GM19452 (cell line): ENCODE measurements around the gene HECW1.

Source experiments
- ATAC-seq: cut with Tn5 transposase; IDR thresholded peaks from one replicate; pipeline ENCODE4 v1.9.1; 2021; ENCODE audit not compliant: unreplicated experiment

Gene HECW1

DNA sequence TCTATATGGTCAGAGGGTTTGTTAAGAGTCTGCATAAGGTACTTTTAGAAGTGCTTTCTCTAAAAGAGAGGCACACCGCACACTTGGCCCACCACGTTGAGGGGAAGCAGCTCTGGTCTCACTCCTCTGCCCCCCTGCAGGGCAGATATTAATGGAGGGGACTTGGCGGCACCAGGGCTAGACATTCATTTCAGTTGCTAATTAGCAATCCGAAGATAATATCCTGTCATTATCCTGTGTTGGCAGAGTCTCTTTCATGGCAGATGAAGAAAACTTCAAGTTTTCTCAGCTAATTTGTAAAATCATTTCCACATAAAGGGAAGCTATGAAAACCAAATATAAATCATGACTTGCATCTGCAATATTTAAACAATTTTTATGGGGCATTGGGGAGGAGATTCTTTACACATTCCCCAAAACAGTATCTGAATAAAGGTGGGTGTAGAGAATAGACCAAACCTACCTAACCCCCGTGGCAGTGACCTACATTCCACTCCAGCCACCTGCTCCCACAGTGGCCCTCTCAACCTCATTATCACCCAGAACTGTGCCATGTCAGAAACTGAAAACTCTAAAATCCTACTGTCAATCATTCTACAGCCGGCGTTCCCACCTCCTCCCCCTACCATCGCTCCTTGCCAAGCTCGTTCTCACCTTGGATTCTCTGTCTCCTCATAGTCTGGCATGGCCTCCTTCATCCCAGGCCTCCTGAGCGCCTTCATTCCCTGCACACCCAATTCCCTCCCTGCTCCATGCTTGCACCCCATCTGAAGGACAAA, 416.3 kb downstream of the HECW1 start:
- no peak for ATAC-seq

DNA sequence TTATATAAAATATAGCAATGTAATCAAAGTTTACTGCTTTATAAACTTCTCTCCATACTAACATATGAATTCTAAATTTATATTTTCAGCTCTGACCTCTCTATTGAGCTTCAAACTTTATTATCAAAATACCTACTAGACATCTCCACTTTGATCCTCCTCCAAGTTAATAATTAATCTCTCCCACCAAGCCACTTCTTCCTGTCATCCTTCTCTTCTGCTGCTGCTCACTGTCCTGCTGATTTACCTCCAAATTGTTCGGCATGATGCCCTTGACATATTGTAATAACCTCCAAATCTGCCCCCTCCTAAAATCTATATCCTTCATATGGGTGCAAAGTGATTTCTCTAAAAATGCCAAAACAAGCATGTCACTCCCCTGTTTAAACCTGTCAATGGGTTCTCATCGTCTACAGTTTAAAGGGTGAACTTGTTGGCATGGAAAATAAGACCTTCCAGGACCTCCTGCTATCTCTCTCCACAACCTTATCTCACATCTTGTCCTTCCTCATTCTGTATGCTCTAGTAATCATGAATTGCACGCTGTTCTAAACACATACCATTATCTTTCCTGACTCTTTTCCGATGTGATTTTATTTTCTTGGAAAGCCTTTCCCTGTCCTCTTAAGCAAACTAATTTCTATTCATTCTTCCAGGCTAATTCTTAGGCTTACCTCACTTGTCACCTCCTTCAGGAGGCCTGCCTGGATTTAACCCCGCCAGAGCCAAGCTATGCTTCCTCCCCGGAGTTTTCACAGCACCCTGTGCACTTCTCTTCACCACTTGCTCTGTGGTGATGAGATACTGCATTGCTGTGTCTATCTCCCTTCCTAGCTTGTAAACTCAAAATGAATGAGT, 418.3 kb downstream of the HECW1 start:
- ATAC-seq = no peak

DNA sequence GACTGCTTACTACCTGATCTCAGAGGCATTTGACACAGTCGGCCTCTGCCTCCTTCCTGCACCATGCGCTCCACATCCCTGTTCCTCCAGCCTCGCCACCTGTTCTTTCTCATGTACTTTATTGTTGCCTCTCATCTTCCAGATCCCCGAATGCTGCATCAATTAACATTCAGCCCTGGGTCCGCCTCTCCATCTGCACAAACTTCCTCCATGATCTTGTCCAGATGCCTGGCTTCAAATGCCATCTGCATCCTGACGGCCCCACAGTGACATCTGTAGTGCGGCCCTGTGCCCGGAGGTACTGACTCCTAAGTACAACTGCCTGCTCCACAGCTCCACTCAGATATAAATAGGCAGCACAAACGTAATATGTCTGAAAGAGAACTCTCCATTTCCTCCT, 419.3 kb downstream of the HECW1 start:
- ATAC-seq = no peak

DNA sequence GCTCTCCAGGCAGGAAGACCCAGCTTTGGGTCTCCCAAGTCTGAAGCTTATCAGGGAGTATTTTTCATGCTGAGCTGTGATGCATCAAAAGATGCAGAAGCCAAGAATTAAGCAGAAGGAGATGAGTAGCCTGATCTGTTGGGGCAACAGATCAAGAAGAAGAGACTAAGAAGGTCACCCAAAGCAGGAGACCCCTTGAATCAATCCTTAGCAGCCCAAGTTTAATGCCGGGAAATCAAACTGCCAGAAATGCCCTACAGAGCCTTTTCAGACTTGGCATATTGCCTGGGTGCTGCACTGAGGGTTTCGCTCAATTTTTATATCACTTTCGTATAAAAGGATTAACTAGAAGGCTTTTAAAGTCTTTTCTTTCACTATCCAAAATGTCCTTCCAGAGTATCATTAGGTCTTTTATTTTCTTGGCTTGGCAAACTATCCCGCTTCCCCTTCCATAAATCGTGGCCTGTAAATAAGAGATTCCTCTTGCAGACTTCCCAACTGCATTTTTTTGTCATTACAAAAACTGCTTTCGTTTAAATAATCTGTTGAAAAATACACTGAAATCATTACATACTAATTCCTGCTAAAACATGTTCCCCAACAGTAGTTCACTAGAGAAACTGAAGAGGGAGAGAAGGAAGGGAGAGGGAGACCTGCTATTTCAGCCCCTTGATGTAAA, 421.5 kb downstream of the HECW1 start:
- no peak for ATAC-seq

DNA sequence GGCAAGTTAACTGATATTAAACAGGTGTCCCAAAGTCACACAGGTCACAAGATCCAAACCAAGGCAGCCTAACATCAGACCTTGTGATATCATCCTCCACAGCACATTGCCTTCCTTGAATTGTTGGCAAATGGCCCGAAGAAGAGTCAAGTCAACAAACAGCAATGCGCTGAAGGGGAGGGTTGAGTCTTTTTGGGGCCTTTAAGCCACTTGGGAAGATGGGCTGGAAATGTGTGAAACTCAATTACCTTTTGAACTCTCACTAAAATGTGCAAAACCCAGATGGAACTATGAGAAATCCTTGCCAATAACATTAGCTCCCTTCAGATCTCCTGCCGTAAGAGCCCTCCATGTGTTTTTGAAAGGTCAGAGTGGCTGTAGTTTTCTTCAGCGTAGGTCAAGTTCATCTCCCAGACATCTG, 422.6 kb downstream of the HECW1 start:
- ATAC-seq = no peak

DNA sequence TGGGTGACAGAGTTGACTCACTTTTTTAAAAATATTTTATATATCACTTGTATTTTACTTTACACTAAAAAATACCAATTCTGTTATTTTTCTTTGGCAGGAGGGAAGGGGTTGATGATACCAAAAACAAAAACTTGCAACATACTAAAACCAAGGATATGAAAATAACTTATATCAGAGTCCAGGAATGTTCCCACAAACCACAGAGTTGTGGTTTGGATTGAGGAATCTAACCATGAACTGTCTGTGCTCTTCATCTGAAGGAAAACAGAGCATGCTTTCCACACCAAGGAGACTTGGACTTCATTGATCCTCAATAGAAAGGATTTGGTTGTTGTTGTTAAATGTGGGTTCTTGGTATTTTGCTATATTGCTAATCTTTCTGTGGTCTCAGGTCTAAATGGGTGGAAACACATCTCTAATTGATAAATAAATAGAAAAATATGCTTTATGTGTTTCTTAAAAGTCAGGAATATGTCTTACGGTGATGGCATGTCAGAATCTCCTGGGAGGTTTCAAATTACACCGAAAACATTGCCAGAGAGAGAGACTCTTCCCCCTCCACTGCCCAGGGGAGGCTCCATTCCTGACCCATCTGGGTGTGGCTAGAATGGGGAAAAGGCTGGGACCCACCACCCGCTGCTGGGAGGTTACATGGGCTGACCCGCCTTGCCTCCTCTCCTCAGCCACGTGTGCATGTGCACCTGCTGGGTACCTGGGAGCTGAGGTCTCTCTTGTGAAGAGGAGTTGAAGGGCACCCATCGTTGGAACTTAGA, 423.6 kb downstream of the HECW1 start:
- ATAC-seq = no peak

DNA sequence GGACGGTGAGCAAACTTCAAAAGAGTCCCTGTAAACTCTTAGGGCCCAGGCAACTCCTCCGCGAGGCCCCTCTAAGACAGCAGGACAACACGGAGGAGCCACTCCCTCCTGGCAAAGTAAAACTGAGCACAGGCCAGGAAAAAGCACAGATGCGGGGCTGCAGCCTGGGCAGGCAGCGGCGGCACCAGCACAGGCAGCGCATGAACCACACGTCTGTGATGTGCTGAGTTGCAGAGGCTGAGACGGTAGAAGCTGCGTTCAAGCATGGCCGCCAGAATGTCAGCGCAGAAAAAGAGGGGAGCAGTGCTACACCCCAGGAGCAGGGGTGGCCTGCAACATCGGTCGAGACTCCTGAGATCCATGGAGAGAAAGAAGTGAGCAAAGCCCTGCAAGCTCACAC, 424.3 kb downstream of the HECW1 start:
- no peak for ATAC-seq

DNA sequence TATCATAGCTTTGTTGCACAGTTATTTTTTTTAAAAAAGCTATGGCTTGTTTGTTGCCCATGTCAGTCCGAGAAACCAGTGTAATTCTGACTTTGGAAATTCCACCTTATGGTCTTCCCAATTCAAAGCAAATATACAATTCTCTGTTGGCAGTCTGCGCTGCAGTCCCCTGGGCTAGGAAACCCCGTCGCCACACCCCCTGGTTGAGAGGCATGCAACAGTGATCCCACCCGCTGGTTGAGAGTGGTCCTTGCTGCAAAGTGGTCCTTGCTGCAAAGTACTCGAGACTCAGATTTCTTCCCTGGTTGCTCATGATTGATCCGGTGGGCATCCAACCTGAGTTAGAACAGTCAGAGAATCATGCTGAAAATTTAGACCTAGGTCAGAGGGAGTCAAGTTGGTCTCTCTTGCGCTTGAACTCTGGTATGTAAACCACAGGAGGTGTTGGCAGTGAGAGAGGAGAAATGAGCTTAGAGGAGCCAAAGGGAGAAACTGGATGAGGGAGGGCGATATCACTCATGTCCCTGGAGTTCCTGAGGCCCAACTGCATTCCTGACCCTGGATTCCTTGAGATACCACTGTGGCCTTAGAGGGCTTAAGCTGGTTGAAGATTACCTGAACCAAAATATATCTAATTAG, 425.4 kb downstream of the HECW1 start:
- no peak for ATAC-seq

DNA sequence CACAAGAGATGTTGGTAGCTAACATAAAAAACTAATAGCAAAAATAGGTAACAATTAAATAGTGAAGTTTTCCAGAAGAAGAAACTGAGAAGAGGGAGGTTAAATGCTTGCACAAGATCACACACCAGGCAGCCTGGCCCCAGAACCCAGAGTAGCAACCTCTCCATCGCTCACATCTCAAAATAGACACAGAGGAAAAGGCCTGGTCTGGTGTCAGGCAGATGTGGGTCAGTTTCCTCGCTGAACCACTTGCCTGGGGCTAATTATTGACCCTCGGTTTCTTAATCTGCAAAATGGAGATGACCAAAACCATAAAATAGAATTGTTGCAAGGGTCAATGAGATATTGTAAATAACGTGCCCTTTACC, 425.9 kb downstream of the HECW1 start:
- no peak for ATAC-seq

DNA sequence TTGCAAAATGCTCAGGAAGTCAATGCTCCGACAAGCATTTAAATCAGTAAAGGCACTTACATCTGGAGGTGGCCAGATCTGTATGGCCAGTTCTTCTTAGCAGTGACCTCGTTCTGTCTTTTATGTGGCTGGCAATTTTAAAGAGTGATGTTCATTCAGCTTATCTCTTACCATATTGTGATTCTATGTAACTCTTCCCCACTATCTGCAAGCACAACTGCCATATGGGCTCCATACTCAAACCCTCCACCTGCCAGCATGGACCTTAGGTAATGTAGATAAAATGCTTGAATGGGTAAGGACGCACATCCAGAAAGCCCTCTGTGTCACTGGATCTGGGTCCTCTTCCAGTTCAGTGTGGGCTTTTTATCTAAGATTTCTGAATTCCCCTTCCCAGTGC, 428.0 kb downstream of the HECW1 start:
- no peak for ATAC-seq

DNA sequence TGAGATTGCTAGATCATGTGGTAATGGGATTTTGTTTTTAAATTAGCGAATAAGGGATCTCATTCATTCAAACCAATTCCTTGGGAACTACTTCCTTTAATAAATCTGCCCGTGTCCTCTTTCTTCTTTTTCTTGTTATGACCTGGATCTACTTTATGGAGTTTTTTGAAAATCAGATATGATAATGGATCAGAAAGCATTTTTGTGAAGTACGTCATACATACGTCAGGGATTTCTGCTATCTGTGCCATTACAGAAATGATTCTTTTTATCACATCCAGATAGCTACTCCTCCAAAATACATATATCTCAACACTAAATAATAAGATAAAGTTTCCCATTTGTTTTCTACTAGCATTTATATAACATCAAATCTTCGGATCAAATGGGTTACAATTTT, 430.3 kb downstream of the HECW1 start:
- no peak for ATAC-seq

DNA sequence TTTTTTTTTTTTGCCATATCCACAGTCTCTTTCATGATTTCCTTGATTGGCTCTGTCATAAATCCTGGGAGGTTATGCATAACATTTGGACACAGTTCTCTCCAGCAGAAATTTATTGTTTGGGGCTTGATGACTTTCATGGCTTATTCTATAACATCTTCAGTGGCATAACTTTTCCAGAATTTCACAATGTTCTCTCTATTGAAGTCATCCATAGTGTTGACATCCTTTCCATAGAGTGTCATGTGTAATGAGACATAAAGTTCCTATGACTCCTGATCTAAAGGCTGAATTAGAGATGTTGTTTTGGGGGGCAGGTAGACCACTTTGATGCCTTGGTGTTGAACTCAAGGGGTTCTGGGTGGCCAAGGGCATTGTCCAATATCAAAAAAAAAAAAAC, 433.8 kb downstream of the HECW1 start:
- ATAC-seq = no peak

DNA sequence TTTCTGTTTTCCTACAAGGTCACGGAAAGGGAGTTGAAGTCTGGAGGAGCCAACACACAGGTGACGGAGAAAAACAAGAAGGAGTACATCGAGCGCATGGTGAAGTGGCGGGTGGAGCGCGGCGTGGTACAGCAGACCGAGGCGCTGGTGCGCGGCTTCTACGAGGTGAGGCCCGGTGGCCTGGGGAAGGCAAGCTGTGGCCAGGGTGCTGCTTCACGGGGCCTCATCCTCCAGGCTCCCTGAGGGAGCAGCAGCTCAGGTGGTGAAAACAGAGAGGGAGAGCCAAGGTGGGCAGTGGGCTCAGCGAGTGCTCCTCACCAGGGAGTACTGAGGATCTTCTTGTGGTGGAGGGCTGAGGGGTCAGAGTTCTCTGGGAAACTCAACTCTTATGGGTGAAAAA, 438.0 kb downstream of the HECW1 start:
- no peak for ATAC-seq

DNA sequence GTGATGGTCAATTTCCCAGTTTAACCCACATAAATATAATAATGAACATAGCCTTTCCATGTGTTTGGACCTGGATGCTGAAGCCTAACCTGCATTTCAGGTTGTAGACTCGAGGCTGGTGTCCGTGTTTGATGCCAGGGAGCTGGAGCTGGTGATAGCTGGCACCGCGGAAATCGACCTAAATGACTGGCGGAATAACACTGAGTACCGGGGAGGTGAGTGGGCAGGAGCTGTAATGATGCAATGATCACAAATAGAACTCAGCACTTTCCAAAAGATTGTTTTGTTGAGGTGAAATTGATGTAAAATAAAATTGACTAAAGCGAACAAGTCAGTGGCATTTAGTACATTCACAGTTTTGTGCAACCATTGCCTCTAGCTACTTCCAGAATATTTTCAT, 439.7 kb downstream of the HECW1 start:
- ATAC-seq = no peak

DNA sequence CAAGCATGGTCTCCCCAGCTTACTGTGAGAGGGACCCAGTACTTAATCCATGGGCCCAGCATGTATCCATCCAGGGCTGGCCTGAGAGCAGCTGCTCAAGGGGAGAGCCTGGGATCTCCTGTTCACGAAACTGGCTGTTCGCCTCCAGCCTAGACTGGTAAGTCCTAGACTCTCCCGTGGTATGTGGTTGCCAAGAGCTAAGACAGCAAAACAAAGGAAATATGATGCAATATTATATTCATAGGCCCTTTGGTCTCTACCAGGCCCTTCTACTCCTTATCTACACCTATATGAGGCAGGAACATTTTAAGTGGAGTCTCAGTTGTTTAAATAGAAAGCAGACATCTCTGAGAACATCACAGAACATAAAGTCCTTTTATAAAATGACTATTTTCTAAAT, 441.6 kb downstream of the HECW1 start:
- no peak for ATAC-seq

DNA sequence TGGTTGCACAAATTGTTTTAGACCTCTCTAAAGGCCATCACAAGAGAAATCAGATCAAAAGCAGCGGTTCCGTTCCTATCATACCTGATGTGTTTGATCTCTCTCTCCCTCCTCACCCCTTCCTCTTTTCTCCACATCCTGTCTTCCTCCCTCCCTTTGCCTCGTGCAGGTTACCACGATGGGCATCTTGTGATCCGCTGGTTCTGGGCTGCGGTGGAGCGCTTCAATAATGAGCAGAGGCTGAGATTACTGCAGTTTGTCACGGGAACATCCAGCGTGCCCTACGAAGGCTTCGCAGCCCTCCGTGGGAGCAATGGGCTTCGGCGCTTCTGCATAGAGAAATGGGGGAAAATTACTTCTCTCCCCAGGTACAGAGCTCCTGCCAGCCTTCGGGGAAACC, 442.0 kb downstream of the HECW1 start:
- ATAC-seq = no peak

DNA sequence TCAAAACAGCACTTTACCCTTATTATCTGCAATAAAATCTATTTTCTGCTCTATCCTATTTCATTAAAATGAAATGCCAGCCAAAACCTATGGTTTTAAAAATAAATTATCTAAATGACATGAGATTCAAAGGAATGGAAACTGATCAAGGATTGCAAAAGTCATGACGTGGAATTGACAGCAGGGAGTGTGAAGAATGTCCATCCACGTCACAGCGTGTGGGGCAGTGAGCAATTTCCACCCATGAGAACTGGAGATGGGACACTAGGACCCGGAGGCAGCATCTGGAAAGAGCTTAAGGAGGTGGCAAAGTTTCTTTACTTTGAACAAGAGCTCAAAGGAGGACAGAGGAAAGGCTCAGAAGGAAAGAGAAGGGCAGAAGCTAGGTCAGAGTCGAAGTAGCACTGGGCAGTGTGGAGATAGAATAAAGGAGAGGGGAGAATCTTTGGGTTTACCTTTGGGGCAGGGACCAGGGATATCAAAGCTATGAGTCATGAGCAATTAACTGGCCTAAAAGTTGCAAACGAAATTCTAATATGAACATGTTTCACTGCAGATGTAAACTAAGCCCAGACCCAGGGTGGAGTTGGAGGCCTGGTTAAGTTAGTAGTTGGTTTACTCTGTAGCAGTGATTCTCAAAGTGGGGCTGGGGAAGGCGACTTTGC, 445.5 kb downstream of the HECW1 start:
- no peak for ATAC-seq

DNA sequence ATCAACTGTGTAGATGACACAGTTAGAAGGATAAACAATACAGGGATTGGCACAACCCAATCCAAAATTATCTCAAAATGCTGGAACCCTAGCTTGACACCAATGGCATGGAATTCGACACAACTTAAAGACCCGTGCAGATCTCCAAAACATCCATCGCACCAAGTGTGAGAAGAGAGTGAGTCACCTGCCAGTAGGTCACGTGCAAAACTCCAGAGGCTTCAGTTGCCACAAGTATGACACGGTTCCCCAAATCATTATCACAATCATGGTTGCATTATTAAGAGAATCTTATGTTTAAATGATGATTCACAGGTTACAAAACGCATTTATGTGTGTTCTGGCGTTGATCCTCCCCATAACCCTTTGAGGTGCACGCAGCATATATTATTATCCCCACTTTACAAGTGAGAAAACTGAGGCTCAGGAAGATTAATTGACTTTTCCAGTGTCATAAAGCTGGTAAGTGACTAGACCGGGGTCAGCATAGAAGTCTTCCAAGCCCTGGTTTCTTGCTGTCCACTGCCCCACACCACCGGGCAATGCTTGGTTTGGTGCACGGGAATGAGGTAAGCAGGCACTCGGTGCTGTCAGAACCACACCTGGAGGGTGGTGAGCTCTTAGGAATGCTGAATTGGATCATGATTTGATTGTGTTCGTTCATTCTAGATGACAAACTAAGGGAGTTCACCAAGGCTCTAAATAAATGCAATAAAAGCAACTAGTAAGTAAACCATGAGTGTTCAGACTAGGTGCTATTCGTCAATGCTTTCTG, 446.9 kb downstream of the HECW1 start:
- ATAC-seq = no peak

DNA sequence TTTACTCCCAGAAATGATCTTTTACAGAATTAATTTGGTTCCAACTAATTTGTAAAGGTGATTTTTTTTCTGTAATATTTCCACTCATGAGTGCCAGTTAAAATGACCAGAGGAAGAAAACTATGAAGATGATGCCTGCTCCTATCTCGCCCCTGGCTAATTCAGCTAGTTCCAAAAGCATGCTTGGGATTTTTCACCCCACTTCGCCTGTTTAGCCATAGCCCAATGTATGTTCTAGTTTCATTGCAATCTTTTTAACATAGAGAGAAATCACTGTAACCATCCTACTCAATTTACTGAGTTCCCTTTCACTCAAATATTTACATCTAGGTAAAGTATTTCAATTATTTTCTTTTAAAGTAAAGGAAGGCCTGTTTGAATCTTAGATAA, 447.5 kb downstream of the HECW1 start:
- ATAC-seq = no peak
